AG08396 (cell line): ENCODE data around the gene GGNBP2.

Source experiments
- DNase-seq: peaks from one replicate; pipeline ENCODE4 v3.0.0; 2012; ENCODE audit warnings: low spot score, mixed read lengths

GGNBP2 gene

DNA sequence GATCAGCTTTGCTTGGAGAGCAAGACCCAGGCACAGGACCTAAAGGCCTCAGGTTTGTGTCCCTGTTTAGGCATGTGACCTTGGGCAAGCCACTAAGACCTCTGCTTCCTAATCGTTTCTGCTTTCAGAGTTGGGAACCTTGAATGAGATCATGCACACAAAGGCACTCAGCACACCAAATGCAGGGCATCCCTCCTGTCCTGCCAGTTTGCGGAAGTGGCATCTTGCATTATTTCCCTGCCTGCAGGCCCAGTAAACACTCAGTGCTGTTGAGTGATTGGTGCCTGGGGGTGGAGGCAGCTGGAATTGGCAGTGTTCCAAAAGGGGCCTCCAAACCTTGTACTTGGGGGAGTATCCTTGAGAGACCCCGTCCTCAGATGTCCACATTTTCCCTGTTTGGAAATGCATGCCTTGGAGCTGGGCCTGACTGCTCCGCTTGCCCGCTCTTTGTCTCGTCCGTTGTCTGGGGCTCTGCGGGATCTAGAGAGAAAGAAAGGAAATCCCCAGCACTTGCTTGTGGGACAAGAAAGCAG is 85.3 kb downstream of the GGNBP2 start:
- no peak for DNase-seq

- no peak for DNase-seq
Measured at GRCh38 chr17:36631022-36631421, 86.3 kb downstream of the GGNBP2 start.

DNA sequence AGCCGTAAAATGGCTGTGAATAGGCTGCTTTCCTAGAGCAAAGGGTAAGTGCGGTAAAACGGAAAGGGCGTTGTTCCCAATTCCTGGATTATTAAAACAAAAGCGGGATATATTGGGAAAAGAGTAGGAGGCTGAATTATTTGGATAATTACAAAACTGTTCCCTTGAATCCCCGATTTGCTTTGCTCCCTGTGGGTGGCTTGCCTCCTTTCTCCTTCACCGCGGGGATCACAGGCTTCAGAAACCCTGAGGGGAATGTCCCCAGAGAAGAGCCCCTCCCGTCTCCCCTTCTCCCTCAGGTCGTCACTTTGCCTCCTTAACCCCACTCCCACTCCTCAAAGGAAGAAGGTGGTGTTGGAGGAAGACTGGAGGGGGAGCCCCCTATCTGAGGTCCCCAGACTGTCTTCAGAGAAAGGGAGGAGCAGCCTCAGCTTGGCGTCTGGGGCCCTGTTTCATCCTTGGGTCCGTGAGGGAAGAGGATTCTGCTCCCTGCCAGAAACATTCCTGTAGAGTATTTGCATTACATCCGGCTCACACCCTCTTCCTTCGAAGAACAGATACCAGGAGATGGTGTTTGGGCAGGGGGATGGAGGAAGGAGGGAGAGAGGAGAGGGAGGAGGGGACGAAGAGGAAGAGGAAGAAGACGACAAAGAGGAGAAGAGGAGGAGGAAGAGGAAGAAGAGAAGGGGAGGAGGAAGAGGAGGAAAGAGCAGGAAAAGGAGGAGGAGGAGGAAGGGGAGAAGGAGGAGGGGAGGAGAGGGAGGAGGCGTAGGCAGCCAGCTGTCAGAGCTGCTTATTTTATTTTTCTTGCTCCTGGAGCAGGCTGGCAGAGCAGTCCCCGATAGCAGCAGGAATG is 88.4 kb downstream of the GGNBP2 start:
- DNase-seq: no peak
